H1 (cell line): ENCODE results near the gene TMBIM6. TPM values are rescaled to one million over a fixed set of nuclear protein-coding genes. Genes with fewer than 3 reads are reported as not detected.

Experiments used
- CTCF ChIA-PET: fragments of 300-600 bp; sonication (Branson Sonifier 250); formaldehyde crosslinking; loops from one replicate; lab custom pipeline; 2021; ENCODE audit not compliant: partially characterized antibody; lab: Charles Lee
- POLR2A ChIA-PET: fragments of 300-600 bp; sonication (Branson Sonifier 250); formaldehyde crosslinking; loops from one replicate; lab custom pipeline; 2021; ENCODE audit warnings: inconsistent platforms; ENCODE audit not compliant: partially characterized antibody; lab: Charles Lee
- DNase-seq, 2 experiments: peaks; one replicate each; pipeline versions ENCODE4 v3.0.0 to v3.0.0-alpha.2; 2010 to 2022; ENCODE audit warnings: low spot score in 2 of 2, low read depth in 1 of 2, mixed read lengths in 1 of 2
- FAIRE-seq: peaks from 2 replicates; lab custom pipeline; 2011; peaks lifted over from hg19 to GRCh38; lab: Jason Lieb, UNC
- H2AFZ ChIP-seq: 2 replicates; pipeline ENCODE4 v1.8.1; 2012; ENCODE audit warnings: low read length, inconsistent platforms
- H2AK5ac ChIP-seq: 2 replicates; pipeline ENCODE4 v1.6.1; 2013; ENCODE audit warnings: low read depth, low read length
- H2BK120ac ChIP-seq: replicated peaks from 2 replicates; pipeline ENCODE3; 2013; ENCODE audit warnings: low read depth, low read length, inconsistent platforms
- H2BK12ac ChIP-seq: 2 replicates; pipeline ENCODE4 v1.6.1; 2013; ENCODE audit warnings: low read depth, low read length
- H2BK15ac ChIP-seq: 2 replicates; pipeline ENCODE4 v1.6.1; 2013; ENCODE audit warnings: low read length
- H2BK20ac ChIP-seq: 2 replicates; pipeline ENCODE4 v1.6.1; 2013; ENCODE audit warnings: low read length
- H2BK5ac ChIP-seq: 2 replicates; pipeline ENCODE4 v1.6.1; 2013; ENCODE audit warnings: low read depth, low read length
- H3K14ac ChIP-seq: 2 replicates; pipeline ENCODE4 v1.6.1; 2013; ENCODE audit warnings: inconsistent platforms; ENCODE audit not compliant: insufficient read length
- H3K18ac ChIP-seq: 2 replicates; pipeline ENCODE4 v1.6.1; 2013; ENCODE audit warnings: low read length; ENCODE audit errors: extremely low read depth
- H3K23ac ChIP-seq: 2 replicates; pipeline ENCODE4 v1.6.1; 2013; ENCODE audit warnings: inconsistent platforms; ENCODE audit not compliant: insufficient read length
- H3K23me2 ChIP-seq: 2 replicates; pipeline ENCODE4 v1.6.1; 2013; ENCODE audit warnings: low read depth, low read length
- H3K27ac ChIP-seq: 2 replicates; pipeline ENCODE4 v1.6.1; 2011; ENCODE audit warnings: low read depth, low read length, inconsistent platforms
- H3K27me3 ChIP-seq, 4 experiments: replicated peaks in 1 of 4; 1 replicate in 1 of 4; 2 replicates in 3 of 4; pipeline versions ENCODE4 v1.6.1 to v1.8.1; 2011 to 2013; ENCODE audit warnings: low read length in 3 of 4, mild to moderate bottlenecking in 3 of 4, inconsistent platforms in 2 of 4, mixed read lengths in 2 of 4, moderate library complexity in 1 of 4; ENCODE audit not compliant: control insufficient read depth in 3 of 4, insufficient read depth in 3 of 4; ENCODE audit errors: extremely low read depth in 1 of 4
- H3K36me3 ChIP-seq, 4 experiments: 2 replicates each; pipeline versions ENCODE4 v1.6.1 to v1.8.1; 2011 to 2013; ENCODE audit warnings: mild to moderate bottlenecking in 4 of 4, low read length in 3 of 4, moderate library complexity in 2 of 4, control low read depth in 1 of 4, inconsistent platforms in 1 of 4; ENCODE audit not compliant: insufficient read depth in 4 of 4, control insufficient read depth in 2 of 4
- H3K4ac ChIP-seq: replicated peaks from 2 replicates; pipeline ENCODE3; 2013; ENCODE audit warnings: low read length, low read depth, mixed read lengths, inconsistent platforms; ENCODE audit not compliant: insufficient read length
- H3K4me1 ChIP-seq, 4 experiments: replicated peaks in 1 of 4; 1 replicate in 1 of 4; 2 replicates in 3 of 4; pipeline versions ENCODE4 v1.6.1 to v1.8.1; 2011 to 2013; ENCODE audit warnings: low read length in 3 of 4, inconsistent platforms in 2 of 4, mixed read lengths in 1 of 4; ENCODE audit not compliant: insufficient read depth in 4 of 4, control insufficient read depth in 3 of 4
- H3K4me2 ChIP-seq, 2 experiments: 2 replicates each; pipeline versions ENCODE4 v1.6.1 to v1.8.1; 2011 to 2013; ENCODE audit warnings: low read depth in 2 of 2, low read length in 2 of 2, control low read depth in 1 of 2, inconsistent platforms in 1 of 2, mild to moderate bottlenecking in 1 of 2; ENCODE audit not compliant: insufficient read depth in 1 of 2
- H3K4me3 ChIP-seq, 4 experiments: fragments of 200-600, 300-600 bp in 1 of 4; sonication (generic), shearing (Covaris generic), sonication (Bioruptor Twin) in 1 of 4; 2 replicates each; pipeline versions ENCODE4 v1.5.1 to v1.8.1; 2011 to 2016; ENCODE audit warnings: low read length in 4 of 4, low read depth in 3 of 4, control low read depth in 2 of 4, inconsistent platforms in 2 of 4, mild to moderate bottlenecking in 2 of 4, mixed read lengths in 1 of 4, moderate library complexity in 1 of 4; ENCODE audit not compliant: insufficient read depth in 2 of 4; ENCODE audit errors: extremely low read depth in 1 of 4
- H3K56ac ChIP-seq: replicated peaks from 2 replicates; pipeline ENCODE3; 2013; ENCODE audit warnings: low read depth, mild to moderate bottlenecking, mixed read lengths, low read length, inconsistent platforms; ENCODE audit not compliant: insufficient read length
- H3K79me1 ChIP-seq: 2 replicates; pipeline ENCODE4 v1.6.1; 2013; ENCODE audit warnings: low read depth, low read length, control low read depth
- H3K79me2 ChIP-seq, 2 experiments: 2 replicates each; pipeline versions ENCODE4 v1.6.1 to v1.8.1; 2012 to 2013; ENCODE audit warnings: low read length in 2 of 2, mild to moderate bottlenecking in 2 of 2, inconsistent platforms in 1 of 2; ENCODE audit not compliant: insufficient read depth in 2 of 2, control insufficient read depth in 1 of 2
- H3K9ac ChIP-seq, 4 experiments: replicated peaks in 1 of 4; 1 replicate in 1 of 4; 2 replicates in 3 of 4; pipeline versions ENCODE4 v1.6.1 to v1.8.1; 2011 to 2013; ENCODE audit warnings: low read depth in 3 of 4, low read length in 3 of 4, control low read depth in 2 of 4, mild to moderate bottlenecking in 2 of 4, moderate library complexity in 2 of 4, inconsistent platforms in 1 of 4; ENCODE audit errors: extremely low read depth in 1 of 4
- H3K9me3 ChIP-seq, 2 experiments: 2 replicates each; pipeline versions ENCODE4 v1.6.1 to v1.8.1; 2012 to 2013; ENCODE audit warnings: mild to moderate bottlenecking in 2 of 2, moderate library complexity in 2 of 2, control low read depth in 1 of 2, inconsistent platforms in 1 of 2, low read depth in 1 of 2, low read length in 1 of 2, mixed read lengths in 1 of 2; ENCODE audit not compliant: insufficient read depth in 2 of 2
- H4K20me1 ChIP-seq, 2 experiments: replicated peaks in 1 of 2; 2 replicates each; pipeline versions ENCODE3 to v1.8.1; 2011 to 2013; ENCODE audit warnings: inconsistent platforms in 2 of 2, low read length in 2 of 2, mild to moderate bottlenecking in 1 of 2; ENCODE audit not compliant: insufficient read depth in 2 of 2, control insufficient read depth in 1 of 2
- H4K5ac ChIP-seq: 2 replicates; pipeline ENCODE4 v1.6.1; 2013; ENCODE audit warnings: low read length, low read depth, mixed read lengths, inconsistent platforms; ENCODE audit not compliant: insufficient read length
- H4K8ac ChIP-seq: 2 replicates; pipeline ENCODE4 v1.8.0; 2013; ENCODE audit warnings: mild to moderate bottlenecking, moderate library complexity, low read length, inconsistent platforms; ENCODE audit not compliant: insufficient read depth; ENCODE audit errors: extremely low read depth
- H4K91ac ChIP-seq: replicated peaks from 2 replicates; pipeline ENCODE3; 2013; ENCODE audit warnings: low read length, mixed read lengths, inconsistent platforms; ENCODE audit not compliant: insufficient read length
- BACH1 ChIP-seq: IDR thresholded peaks from 2 replicates; pipeline ENCODE4 v1.6.1; 2012; ENCODE audit warnings: low read length, improper control_type of control experiment
- BCL11A ChIP-seq, 2 experiments: IDR thresholded peaks; one replicate each; pipeline ENCODE4 v1.6.1; 2011; ENCODE audit warnings: low read depth in 2 of 2, low read length in 2 of 2, mild to moderate bottlenecking in 2 of 2
- CHD1 ChIP-seq: IDR thresholded peaks from 2 replicates; pipeline ENCODE4 v1.6.1; 2012; ENCODE audit warnings: low read depth, low read length, improper control_type of control experiment
- CREB1 ChIP-seq: IDR thresholded peaks from 2 replicates; pipeline ENCODE4 v1.6.1; 2012; ENCODE audit warnings: inconsistent platforms
- CTBP2 ChIP-seq: IDR thresholded peaks from 2 replicates; pipeline ENCODE4 v1.7.0; 2011; ENCODE audit warnings: borderline replicate concordance, mild to moderate bottlenecking, moderate library complexity, mixed read lengths, low read length; ENCODE audit not compliant: insufficient read depth, insufficient read length
- FOSL1 ChIP-seq: IDR thresholded peaks from 2 replicates; pipeline ENCODE4 v1.6.1; 2011; ENCODE audit warnings: mild to moderate bottlenecking, low read depth, low read length, moderate library complexity; ENCODE audit not compliant: insufficient read depth
- JUN ChIP-seq: IDR thresholded peaks from 2 replicates; pipeline ENCODE4 v1.6.1; 2011; ENCODE audit warnings: low read depth, mild to moderate bottlenecking, improper control_type of control experiment, low read length
- NANOG ChIP-seq: IDR thresholded peaks from 2 replicates; pipeline ENCODE4 v1.6.1; 2011; ENCODE audit warnings: low read length, low read depth, mild to moderate bottlenecking, inconsistent platforms; ENCODE audit not compliant: insufficient read depth, poor library complexity, severe bottlenecking
- POU5F1 ChIP-seq: IDR thresholded peaks from 2 replicates; pipeline ENCODE4 v1.6.1; 2011; ENCODE audit warnings: low read depth, mild to moderate bottlenecking, low read length, moderate library complexity
- TCF12 ChIP-seq: IDR thresholded peaks from 2 replicates; pipeline ENCODE4 v1.6.1; 2011; ENCODE audit warnings: low read depth, mild to moderate bottlenecking, low read length
- WGBS, 2 experiments: shearing (Covaris generic) in 1 of 2; methylation state at CpG; one replicate each; pipeline versions ENCODE4 v1.1.6 to v1.1.7; 2013 to 2015; ENCODE audit warnings: low lambda C conversion rate in 2 of 2, mixed read lengths in 2 of 2, inconsistent platforms in 1 of 2, low coverage in 1 of 2, missing lambda C conversion rate in 1 of 2; ENCODE audit not compliant: insufficient replicate concordance in 2 of 2, insufficient coverage in 1 of 2, insufficient read length in 1 of 2; ENCODE audit errors: extremely low coverage in 1 of 2, missing lambda C conversion rate in 1 of 2; 5-methylcytosine and 5-hydroxymethylcytosine counted together
- polyA plus RNA-seq, 7 experiments: library from polyadenylated mRNA; depleted of rRNA in 3 of 7; stranded (reverse) in 5 of 7; unstranded in 2 of 7; fragments of >200 nt in 5 of 7; fragments of 200-250 nt in 2 of 7; gene quantifications; 1 replicate in 5 of 7; 2 replicates in 1 of 7; 4 replicates in 1 of 7; pipeline versions ENCODE4 v1.2.1 to v1.2.3, GENCODE V29; 2011 to 2013; ENCODE audit warnings: missing spikeins in 2 of 7, mixed read lengths in 2 of 7
- total RNA-seq: library from RNA; stranded (reverse); fragmentation: NEBNext Ultra II Directional; extraction: Animal tissue kit (Norgen Biotek cat#: 25700); gene quantifications from 2 replicates; pipeline ENCODE4 v1.2.1, GENCODE V29; 2021

Gene TMBIM6
- total and polyA plus RNA-seq, 2 of the 8 experiments (the other 6 are each of a cell fraction or from before 2014, with no cell fraction given) = 423 to 556 TPM

- Histone ChIP-seq H2BK20ac (no peak overlapping the region), H4K20me1 (peaks cover 37 to 39% of the 10 kb centered on the region in 2 experiments)
Measured at GRCh38 chr12:49748800-49749199, 7.4 kb downstream of the TMBIM6 start.

More at GRCh38 chr12:49748800-49749199, 7.4 kb downstream of the TMBIM6 start:
- H3K79me2 ChIP-seq = peaks cover 45 to 98% of the 10 kb centered on the region in 2 experiments
- DNase-seq (no peak), FAIRE-seq (no peak)
- H3K23ac ChIP-seq = no peak overlapping the region
- no peak overlapping the region for H3K27ac ChIP-seq
- H3K23me2 ChIP-seq = no peaks in the 10 kb centered on the region
- H3K18ac ChIP-seq = no peak overlapping the region
- H3K36me3 ChIP-seq = peaks cover 11 to 25% (median 12%) of the 10 kb centered on the region in 4 experiments
- no peaks in the 10 kb centered on the region; a peak in 1 of 7 replicates for H3K27me3 ChIP-seq
- POLR2A ChIA-PET = interaction anchor here (0.7 to 2.5 kb wide), 5 partner anchors 9 to 119 kb away, joined by 3 to 11 read pairs (median 6); no protein-coding TSS in a partner anchor
- no peak overlapping the region for H3K14ac ChIP-seq
- TF ChIP-seq BCL11A (IDR thresholded peaks at IDR 0.05; ENCODE audit: low read depth in 2 of 2, low read length in 2 of 2) = no peak
- no peak for TF ChIP-seq CTBP2
- no peak for TF ChIP-seq POU5F1
- no peak for TF ChIP-seq JUN
- no peak for TF ChIP-seq CREB1
- no peak for TF ChIP-seq TCF12
- TF ChIP-seq BACH1 = no peak
- no peak for TF ChIP-seq NANOG
- TF ChIP-seq CHD1 = no peak
- no peak for TF ChIP-seq FOSL1
- no peak overlapping the region for H3K9ac ChIP-seq
- no peak overlapping the region for H2AFZ ChIP-seq
- no peak overlapping the region for H2BK120ac ChIP-seq
- no peak overlapping the region for H4K8ac ChIP-seq
- peaks cover 8% of the 10 kb centered on the region for H3K79me1 ChIP-seq
- no peak overlapping the region for H2BK5ac ChIP-seq
- H3K4me1 ChIP-seq = peaks cover 0 to 7% (median 3%) of the 10 kb centered on the region in 4 experiments; a peak in 3 of 7 replicates
- H3K9me3 ChIP-seq = no peaks in the 10 kb centered on the region
- 94% methylated on average over 3 of the region's 3 CpGs; no CpG with 5 or more reads in 1 of the 2 experiments for WGBS, 2 experiments
- H3K4me3 ChIP-seq = no peak overlapping the region
- no peak overlapping the region for H3K4ac ChIP-seq
- no peak overlapping the region for H2BK12ac ChIP-seq
- CTCF ChIA-PET = interaction anchor here (0.7 to 3.2 kb wide), 10 partner anchors 9 to 194 kb away, joined by 3 to 18 read pairs (median 4); no protein-coding TSS in a partner anchor
- H4K5ac ChIP-seq = no peak overlapping the region
- H2AK5ac ChIP-seq = no peak overlapping the region
- H4K91ac ChIP-seq = no peak overlapping the region
- H2BK15ac ChIP-seq = no peak overlapping the region
- no peak overlapping the region; a peak in 1 of 4 replicates for H3K4me2 ChIP-seq
- H3K56ac ChIP-seq = no peak overlapping the region
